Duodenal mucosa (tissue), 2 donors: ENCODE data around the gene LHFPL6.

ENCODE experiments used
- H3K27ac ChIP-seq: one replicate; pipeline ENCODE4 v1.7.0; 2013; ENCODE audit warnings: low read depth, low read length
- H3K27me3 ChIP-seq, 2 donors: one replicate each; pipeline ENCODE4 v1.7.0; 2013; ENCODE audit warnings: low read length in 2 of 2, control low read depth in 1 of 2; ENCODE audit not compliant: insufficient read depth in 2 of 2, control insufficient read depth in 1 of 2
- H3K36me3 ChIP-seq, 2 donors: one replicate each; pipeline ENCODE4 v1.7.0; 2013; ENCODE audit warnings: low read length in 2 of 2, control low read depth in 1 of 2; ENCODE audit not compliant: insufficient read depth in 2 of 2, control insufficient read depth in 1 of 2
- H3K4me1 ChIP-seq, 2 donors: one replicate each; pipeline ENCODE4 v1.7.0; 2013; ENCODE audit warnings: low read length in 2 of 2, control low read depth in 1 of 2; ENCODE audit not compliant: insufficient read depth in 2 of 2, control insufficient read depth in 1 of 2
- H3K4me3 ChIP-seq, 2 donors: one replicate each; pipeline ENCODE4 v1.7.0; 2013; ENCODE audit warnings: low read length in 2 of 2, low read depth in 1 of 2
- H3K9ac ChIP-seq, 2 donors: one replicate each; pipeline ENCODE4 v1.7.0; 2013; ENCODE audit warnings: low read length in 2 of 2, low read depth in 1 of 2
- H3K9me3 ChIP-seq, 2 donors: one replicate each; pipeline ENCODE4 v1.7.0; 2013; ENCODE audit warnings: low read length in 2 of 2, control low read depth in 1 of 2; ENCODE audit not compliant: control insufficient read depth in 1 of 2

LHFPL6 gene

DNA sequence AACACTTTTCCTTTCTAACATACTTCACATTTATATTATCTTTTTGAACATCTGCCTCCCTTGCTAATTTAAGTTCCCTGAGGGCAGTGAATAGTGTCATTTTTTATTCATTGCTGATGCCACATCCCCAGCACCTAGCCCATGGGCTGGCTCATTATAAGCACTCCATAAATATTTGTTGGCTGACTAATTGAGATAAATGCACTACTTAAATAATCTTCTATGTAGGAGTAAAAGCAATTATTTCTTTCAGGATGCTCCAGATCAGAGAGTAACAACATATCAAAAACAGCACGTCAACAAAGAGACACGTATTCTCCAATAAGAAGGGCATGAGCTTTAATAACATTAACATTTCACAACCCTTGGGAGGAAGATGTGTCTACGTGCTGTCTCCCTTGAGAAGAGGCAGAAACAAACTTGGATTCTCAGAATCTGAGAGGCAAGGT, 228.2 kb downstream of the LHFPL6 start:
- no peaks in the 10 kb centered on the region for H3K36me3 ChIP-seq
- H3K27ac ChIP-seq = no peak overlapping the region
- H3K4me1 ChIP-seq = no peaks in the 10 kb centered on the region

DNA sequence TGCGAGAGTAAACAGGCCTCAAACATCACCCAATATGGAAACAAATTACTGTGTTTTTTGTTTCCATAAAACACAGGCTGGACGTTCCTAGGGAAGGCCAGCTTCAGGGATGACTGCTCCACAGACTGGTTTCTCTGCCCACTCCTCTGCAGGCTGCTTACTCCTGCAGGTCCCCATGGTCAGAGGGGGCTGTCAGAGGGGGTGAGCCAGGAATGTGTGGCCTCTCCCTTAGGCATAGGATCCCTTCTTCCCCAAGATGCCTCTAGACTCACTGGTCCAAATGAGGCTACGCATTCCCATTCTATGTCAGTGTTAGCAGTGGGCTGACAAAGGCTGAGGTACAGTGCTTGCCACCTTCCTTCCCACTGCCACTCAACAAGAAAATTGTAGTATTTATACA, 229.8 kb downstream of the LHFPL6 start:
- Histone ChIP-seq H3K4me3 (no peak overlapping the region), H3K4me1 (no peaks in the 10 kb centered on the region), H3K27me3 (no peaks in the 10 kb centered on the region), H3K36me3 (no peaks in the 10 kb centered on the region), H3K27ac (no peak overlapping the region), H3K9ac (no peak overlapping the region), H3K9me3 (no peaks in the 10 kb centered on the region)

More for the DNA sequence above, 228.2 kb downstream of the LHFPL6 start:
- no peak overlapping the region for H3K9ac ChIP-seq
- no peaks in the 10 kb centered on the region for H3K9me3 ChIP-seq
- H3K27me3 ChIP-seq = no peaks in the 10 kb centered on the region
- no peak overlapping the region for H3K4me3 ChIP-seq

DNA sequence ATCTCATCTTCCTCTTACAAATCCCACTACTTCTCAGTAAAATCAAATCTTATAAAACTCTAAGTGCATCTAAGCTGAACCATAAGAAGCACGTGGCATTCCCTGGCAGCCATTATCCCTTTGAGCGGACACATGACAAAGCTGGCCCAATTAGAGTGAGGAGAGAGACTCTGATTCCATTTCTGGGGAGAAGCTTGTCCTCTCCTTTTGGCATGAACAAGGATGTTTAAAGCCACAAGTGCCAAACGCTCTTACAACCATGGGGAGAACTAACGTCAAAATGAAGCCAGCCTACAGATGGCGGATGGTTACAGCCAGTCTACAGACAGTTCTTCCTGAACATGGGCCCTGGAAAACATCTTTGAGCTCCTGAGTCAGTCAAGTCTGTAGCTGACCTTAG, 231.3 kb downstream of the LHFPL6 start:
- Histone ChIP-seq H3K36me3 (no peaks in the 10 kb centered on the region), H3K4me1 (no peaks in the 10 kb centered on the region), H3K27ac (no peak overlapping the region), H3K4me3 (no peak overlapping the region), H3K9ac (no peak overlapping the region), H3K27me3 (no peaks in the 10 kb centered on the region), H3K9me3 (no peaks in the 10 kb centered on the region)

DNA sequence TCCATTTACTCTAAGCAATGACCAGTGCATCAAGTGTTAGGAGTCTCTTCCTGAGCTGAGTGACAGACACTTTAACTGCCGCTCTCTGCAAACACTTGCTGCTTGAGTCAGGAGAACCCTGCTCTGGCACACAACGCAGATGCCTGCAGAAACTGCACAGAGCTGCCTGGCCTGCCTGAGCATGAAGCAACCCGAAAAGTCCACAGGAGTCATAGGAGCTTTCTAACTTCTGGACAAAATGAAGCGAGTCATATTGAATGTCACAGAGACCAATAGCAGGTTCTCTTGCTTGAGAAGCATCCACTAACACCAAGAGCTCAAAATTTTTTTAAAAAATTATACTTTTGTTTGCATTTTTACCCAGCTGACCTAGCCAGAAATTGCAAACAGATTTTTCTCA, 232.4 kb downstream of the LHFPL6 start:
- H3K9me3 ChIP-seq = no peaks in the 10 kb centered on the region
- no peak overlapping the region for H3K27ac ChIP-seq
- H3K36me3 ChIP-seq = no peaks in the 10 kb centered on the region
- no peak overlapping the region for H3K9ac ChIP-seq
- H3K4me3 ChIP-seq = no peak overlapping the region
- H3K27me3 ChIP-seq = no peaks in the 10 kb centered on the region
- no peaks in the 10 kb centered on the region for H3K4me1 ChIP-seq

DNA sequence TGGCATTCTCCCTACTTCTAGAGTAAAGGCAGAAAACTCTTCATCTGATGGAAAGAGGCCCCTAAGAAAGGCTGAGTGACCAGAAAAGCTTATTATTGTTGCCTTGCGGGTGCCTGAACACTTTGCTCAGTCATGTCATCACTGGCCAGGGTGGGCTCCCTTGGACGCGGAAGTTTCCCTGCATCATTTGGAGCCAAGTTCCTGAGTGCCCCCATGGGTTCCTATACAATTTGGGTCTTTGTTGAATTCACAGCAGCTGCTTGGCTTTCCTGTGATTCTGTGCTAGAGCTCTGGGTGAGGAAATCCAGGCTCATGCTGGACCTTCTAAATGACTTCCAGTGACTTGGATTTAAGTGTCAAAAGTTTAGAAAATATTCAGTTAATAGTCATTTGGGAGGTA, 232.9 kb downstream of the LHFPL6 start:
- H3K9me3 ChIP-seq = no peaks in the 10 kb centered on the region
- H3K9ac ChIP-seq = no peak overlapping the region
- no peaks in the 10 kb centered on the region for H3K36me3 ChIP-seq
- no peak overlapping the region for H3K27ac ChIP-seq
- no peaks in the 10 kb centered on the region for H3K4me1 ChIP-seq
- H3K27me3 ChIP-seq = no peaks in the 10 kb centered on the region
- no peak overlapping the region for H3K4me3 ChIP-seq

DNA sequence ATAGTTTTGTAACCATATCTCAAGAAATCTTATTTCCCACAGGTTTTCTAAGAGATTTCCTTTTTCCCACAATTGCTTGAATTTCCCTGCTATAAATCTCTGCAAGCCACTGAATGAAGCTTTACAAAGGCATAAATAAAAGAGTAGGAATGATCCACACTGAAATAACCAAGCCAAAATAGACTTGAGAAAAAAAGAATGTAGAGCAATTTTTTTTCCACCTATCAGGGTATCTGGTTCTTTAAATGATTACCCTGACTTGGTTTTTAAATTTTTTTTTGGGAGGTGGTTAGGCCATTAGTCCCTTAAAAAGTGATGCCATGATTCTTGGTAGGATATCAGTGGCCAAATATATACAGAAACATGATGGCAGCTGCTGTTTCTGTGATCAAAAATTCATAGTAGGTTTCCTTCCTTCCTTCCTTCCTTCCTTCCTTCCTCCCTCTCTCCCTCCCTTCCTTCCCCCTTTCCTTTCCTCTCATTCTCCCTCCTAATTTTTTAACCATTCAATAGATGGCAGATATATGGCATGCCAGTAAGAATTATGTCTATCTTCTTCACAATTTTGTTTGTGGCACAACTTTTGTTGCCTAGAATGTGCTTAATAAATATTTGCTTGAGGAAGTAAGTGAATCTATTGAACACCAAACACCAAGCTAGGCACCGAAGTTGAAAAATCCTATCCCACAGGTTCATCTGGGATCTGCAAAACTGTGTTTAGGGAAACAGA, 233.7 kb downstream of the LHFPL6 start:
- H3K27ac ChIP-seq = no peak overlapping the region

DNA sequence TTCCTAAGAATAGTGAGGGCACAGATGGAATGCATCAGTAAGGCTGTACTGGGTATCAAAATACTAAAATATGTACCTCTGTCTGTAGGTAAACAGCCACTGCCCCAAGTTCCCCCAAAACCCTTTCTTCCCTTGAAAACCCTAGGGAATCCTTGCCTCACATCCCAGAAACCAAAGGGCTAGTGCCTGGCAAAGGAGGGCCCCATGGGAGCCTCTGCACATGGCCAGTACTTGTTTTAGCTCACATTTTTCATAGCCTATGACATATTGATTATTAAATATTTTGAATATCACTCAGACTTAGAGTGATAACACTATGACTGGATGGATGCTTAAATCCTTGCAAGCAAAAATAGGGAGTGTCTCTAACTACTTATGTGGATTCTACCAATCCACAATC, 237.1 kb downstream of the LHFPL6 start:
- Histone ChIP-seq H3K27ac (no peak overlapping the region), H3K4me1 (no peaks in the 10 kb centered on the region), H3K36me3 (no peaks in the 10 kb centered on the region), H3K27me3 (no peaks in the 10 kb centered on the region), H3K9me3 (no peaks in the 10 kb centered on the region), H3K4me3 (no peak overlapping the region), H3K9ac (no peak overlapping the region)

More for the DNA sequence above, 233.7 kb downstream of the LHFPL6 start:
- H3K9ac ChIP-seq = no peak overlapping the region
- no peak overlapping the region for H3K4me3 ChIP-seq
- no peaks in the 10 kb centered on the region for H3K4me1 ChIP-seq
- H3K9me3 ChIP-seq = no peaks in the 10 kb centered on the region
- H3K36me3 ChIP-seq = no peaks in the 10 kb centered on the region
- H3K27me3 ChIP-seq = no peaks in the 10 kb centered on the region

DNA sequence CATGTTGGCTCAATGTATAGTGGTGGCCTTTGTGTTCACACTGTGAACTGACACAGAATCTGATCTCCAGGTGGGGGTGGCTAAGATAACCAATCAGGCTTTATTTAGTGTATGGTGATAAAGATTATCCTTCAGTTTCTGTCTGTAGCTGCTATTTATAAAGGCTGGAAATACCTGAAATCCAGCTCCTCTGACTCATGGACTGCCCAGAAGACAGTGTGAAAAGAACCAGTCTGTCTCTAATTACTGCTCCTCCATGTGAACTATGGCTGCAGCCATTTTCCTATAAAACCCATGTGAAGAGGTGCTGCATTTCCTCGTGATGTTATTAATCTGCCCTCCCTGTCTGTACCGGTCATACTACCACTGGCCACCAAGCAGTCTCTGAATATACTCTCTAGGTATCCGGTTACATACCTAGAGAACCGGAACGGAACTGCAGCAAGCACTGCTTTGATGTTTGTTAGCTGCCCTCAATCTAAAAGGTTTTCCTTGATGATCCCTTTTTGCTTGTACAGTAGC, 238.0 kb downstream of the LHFPL6 start:
- H3K27me3 ChIP-seq = no peaks in the 10 kb centered on the region
- no peak overlapping the region for H3K4me3 ChIP-seq
- H3K9ac ChIP-seq = no peak overlapping the region
- no peak overlapping the region for H3K27ac ChIP-seq
- H3K36me3 ChIP-seq = no peaks in the 10 kb centered on the region
- H3K9me3 ChIP-seq = no peaks in the 10 kb centered on the region
- no peaks in the 10 kb centered on the region for H3K4me1 ChIP-seq

DNA sequence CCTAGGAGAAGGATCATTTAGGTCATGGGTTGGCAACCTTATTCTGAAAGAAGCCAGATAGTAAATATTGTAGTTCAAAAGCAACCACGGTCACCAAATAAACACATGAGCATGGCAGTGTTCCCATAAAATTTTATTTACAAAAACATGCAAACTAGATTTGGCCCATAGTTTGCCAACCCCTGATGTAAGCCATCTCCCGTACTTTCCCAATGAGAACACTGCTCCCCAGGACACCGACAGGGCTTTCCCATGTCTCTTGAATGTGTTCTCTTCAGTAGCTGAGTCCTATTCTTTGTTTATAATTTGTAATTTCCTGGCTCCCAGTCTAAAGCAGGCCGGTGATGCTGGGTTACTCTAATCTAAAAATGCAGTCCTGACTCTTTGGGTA, 239.6 kb downstream of the LHFPL6 start:
- no peak overlapping the region for H3K4me3 ChIP-seq
- H3K27me3 ChIP-seq = no peaks in the 10 kb centered on the region
- H3K4me1 ChIP-seq = no peaks in the 10 kb centered on the region
- H3K9ac ChIP-seq = no peak overlapping the region
- H3K36me3 ChIP-seq = no peaks in the 10 kb centered on the region
- no peak overlapping the region for H3K27ac ChIP-seq
- no peaks in the 10 kb centered on the region for H3K9me3 ChIP-seq

DNA sequence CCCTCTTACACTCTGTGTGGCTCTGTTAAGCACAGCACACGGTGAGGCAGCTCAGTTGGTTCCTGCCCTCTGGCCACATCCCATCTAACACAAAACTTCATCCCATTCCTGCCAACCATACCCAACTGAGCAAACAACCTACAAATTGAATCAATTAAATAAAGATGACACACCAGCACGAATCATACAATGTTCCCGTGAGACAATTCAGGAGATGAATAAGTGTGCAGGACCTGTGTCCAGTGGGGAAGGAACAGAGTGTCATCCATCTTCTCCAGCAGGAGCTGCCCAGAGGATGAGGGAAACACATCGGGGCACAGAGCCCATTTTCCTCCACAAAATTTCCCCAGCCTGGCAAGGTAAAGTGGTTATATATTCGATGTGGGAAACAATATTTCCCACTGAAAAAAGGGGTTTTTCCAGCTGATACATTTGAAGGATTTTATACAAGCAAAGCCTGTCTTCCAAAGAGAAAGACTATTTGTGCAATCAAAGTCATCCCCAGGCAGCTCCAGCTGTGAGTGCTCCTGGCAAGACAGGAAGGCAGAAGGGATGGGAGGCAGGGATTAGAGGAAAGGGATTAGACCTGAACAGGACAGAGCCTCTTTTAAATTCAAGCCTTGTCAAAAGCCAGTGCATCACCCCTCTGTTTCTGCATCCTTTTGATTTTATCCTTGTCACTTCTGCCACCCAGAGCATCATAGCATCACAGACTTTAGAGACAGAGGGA, 240.2 kb downstream of the LHFPL6 start:
- Histone ChIP-seq H3K27me3 (no peaks in the 10 kb centered on the region), H3K4me3 (no peak overlapping the region), H3K9ac (no peak overlapping the region), H3K36me3 (no peaks in the 10 kb centered on the region), H3K27ac (no peak overlapping the region), H3K4me1 (no peaks in the 10 kb centered on the region), H3K9me3 (no peaks in the 10 kb centered on the region)
